Posterior cingulate gyrus (tissue), 11 donors: ENCODE results near the gene CRYGN.
A peak's percentile ranks its signal among the peaks of the same experiment; 100 is the strongest.

Source experiments
- DNase-seq, 10 donors: peaks; one replicate each; pipeline versions ENCODE4 v3.0.0 to v3.0.0-alpha.2; 2020 to 2021; ENCODE audit warnings: mixed read lengths in 3 of 10
- intact Hi-C: fragments of 100-400 bp; cut with DNase I; formaldehyde crosslinking; loops from one replicate; pipeline ENCODE4 v1.15.1; 2023

Gene CRYGN

DNA sequence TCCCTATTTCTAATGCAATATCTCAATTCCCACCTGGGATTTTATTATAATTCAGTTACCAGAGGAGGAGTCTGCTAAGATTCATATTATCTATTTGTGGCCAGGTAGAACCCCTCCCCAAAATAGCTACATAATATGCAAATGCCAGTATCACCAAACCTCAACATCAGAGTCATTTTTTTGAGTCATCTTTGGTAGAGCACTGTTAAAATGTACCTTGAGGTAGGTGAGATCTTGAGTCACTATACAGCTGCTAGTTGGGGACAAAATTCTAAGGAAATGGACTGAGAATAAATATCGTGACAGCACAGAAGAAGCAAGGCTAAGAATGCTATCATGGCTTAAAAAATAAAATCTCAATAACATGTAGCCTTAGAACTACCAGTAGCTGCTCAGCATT is 4.7 kb upstream of the CRYGN start:
- DNase-seq, result no peak
- intact Hi-C loops, result loop anchor here (5.0 kb wide), 1 partner anchor 77 kb away; no protein-coding TSS in a partner anchor

DNA sequence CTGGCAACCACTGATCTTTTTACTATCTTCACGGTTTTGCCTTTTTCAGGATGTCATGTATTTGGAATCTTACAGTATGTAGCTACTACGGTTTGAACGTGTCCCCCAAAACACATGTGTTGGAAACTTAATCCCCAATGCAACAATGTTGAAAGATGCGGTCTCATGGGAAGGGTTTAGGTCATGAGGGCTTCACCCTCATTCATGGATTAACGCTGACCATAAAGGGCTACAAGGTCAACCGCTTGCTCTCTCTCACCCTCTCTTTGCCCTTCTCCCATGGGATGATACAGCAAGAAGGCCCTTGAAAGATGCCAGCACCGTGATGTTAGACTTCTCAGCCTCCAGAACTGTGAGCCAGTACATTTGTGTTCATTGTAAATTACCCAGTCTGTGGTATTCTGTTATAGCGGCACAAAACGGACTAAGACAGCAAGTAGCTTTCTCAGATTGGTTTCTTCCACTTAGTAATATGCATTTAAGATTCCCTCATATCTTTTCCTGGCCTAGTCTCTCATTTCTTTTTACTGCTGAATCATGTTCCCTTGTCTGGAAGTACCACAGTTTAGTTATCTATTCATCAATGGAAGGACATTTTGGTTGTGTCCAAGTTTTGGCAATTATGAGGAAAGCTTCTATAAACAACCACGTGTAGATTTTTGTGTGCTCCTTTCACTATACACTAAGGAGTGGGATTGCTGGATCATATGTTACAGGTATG is 3.0 kb upstream of the CRYGN start:
- DNase-seq, result peak in 1 of 10 donors; percentile 27

DNA sequence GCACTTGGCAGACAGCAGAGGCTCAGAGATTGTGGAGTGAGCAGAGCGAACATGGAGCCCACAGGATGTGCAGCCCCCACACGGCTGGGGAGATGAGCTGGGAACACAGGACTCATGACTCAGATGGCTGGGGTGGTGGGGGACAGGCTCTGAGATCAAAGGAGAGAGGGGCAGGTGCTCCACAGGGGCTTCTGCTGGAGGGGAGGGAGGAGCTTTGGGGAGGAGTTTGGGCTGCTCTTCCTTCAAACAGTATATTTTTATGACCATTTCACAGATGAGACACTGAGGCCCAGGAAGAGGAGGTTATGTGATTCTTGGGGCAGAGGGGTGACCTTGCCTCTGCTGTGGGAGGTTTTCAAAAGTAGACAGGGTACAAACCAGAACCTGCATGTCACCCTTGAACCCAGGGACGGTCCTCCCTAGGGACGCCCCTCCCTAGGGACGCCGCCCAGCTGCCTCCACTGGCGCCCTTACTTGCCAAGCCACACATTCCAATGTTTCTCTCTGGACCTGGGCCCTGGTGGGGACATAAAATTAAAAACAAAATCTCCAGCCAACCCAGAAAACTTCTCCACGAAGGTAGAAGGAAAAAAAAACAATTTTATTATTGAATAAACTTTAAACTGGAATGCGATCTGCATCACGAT is 981 bp upstream of the CRYGN start:
- DNase-seq, result peak in 2 of 10 donors; percentile 41 to 67
- intact Hi-C loops, result no loop called here

More for the DNA sequence above, 3.0 kb upstream of the CRYGN start:
- intact Hi-C loops, result no loop called here

DNA sequence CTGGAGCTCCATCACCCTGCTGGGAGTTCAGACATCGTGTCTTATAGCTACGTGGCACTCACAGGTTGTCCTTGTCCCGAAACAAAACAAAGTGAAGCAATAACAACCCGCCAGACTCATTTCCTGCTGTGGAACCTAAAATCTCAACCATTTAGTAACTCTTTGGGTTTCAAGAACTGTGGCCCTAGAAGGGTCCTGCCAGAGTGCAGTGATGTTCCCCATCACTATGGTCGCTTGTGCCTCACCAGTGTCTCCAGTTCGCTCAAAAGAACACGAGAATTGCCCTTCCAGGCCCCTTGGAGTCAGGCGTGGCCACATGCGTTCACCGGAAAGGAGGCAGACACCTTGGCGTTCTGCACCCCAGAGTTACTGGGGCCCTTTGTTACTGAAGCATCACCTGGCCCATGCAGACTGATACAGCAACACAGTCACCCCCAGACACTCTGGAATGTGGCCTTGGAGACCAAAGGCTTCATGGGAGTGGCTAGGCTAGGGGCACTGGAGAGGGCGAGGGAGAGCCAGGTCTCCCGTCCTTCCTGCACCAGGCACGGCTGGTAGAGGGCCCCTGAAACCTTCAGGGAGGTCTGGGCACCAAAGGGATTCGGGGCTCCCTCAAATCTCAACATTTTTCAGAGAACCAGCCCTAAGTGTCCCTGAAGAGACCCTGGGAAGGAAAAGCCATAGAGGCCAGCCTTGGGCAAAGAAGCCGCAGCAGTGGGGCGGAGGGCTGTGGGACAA is 908 bp downstream of the CRYGN start:
- peak in 2 of 10 donors; percentile 20 to 52 for DNase-seq
- intact Hi-C loops, result no loop called here

DNA sequence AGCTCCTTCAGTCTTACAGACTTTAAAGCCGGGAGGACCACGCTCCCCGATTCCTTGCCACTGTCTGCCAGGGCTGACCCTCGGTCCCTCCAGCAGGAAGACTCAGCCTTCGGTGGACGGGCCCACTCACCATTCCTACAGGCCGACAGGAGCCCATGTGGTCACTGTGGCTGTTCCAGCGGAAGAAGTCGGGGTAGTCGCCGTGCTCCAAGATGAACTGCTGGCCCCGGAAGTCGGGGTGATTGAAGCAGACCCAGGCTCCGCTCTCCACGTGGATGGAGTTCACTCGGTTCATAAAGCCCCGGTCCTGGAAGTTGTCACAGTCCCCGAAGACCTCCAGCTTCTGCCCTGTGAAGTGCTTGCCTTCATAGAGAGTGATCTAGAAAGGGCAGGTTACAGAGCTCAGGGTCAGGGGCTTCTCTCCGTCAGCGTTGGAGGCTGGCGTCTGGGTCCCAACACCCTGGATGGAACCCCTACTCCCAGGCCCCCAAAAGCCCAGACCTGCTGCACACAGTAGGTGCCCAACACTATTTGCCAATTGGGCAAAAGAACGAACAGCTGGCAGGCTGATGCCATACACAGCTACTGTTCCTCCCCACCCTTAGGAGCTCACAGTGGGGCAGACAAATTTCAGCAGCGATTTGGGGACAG is 1.9 kb downstream of the CRYGN start:
- intact Hi-C loops, result no loop called here
- peak in 3 of 10 donors; percentile 62 to 79 (median 76) for DNase-seq

DNA sequence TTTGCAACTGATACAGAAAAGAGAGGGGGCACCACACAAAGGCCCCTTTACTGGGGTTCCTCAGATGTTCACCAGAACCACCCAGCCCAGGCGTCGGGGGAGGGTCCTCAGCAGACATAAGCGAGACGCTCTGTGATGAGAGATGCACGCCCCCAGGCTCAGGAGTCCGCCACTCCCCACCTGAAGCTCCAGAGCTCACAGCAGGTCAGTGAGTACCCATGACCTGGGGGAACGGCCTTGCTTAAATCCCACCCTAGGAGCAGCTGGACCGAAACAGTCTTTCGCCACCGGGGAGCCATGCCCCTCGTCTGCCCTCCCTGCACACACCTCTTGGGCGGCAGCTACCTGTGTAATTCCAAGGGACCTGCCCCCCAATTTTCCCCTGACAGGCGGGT is 2.8 kb downstream of the CRYGN start:
- peak in 3 of 10 donors; percentile 43 to 55 (median 50) for DNase-seq
- intact Hi-C loops, result no loop called here

DNA sequence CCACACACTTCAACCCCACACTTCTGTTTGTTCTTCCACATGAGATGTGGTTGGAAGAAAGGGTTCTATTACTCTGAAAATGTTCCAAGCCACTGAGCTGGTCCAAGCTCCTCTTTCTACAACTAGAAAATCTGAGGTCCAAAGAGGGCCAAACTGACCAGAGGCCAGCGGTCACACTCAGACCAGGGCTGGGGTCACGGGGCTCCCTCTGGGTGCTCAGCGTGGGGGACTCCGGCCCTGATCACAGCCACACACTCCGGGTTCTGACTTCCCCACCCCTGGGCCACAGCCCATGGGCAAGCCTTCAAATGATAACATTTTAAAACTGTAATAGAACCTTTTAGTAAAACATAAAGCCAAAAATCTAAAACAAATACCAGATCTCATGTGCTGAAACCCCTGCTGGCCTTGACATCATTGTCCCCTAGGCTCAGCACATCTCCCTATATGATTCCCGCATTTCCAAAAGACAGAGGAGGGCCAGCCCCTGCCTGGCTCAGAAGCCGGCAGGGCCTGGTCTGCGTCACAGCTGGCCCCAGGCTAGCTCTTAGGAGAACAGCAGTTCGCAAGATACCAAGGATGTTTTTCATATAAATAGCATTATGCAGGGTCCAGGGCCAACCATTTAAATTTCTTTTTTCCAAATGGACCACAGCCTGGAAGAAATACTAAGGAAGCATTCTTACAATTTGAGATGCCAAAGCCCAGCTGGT is 3.3 kb downstream of the CRYGN start:
- peak in 3 of 10 donors; percentile 53 to 74 (median 72) for DNase-seq
- intact Hi-C loops, result no loop called here

DNA sequence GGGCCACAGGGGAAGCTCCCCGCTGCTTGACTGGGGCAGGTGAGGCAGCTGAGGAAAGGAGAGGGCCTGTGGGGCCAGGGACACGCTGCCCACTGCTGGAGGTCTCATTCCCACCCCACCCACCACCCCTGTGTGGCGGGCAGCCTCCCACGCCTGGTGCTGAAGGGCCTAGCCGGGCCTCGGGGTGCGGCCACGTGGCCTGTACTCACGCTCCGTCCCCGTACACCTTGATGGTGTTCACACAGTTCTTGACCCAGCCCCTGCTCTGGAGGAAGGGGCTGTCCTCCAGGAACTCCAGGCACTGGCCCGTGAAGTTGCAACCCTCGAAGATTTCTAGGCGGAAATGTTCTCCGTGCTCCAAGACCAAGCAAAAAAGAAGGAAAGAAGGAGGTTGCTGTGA is 4.0 kb downstream of the CRYGN start:
- intact Hi-C loops, result no loop called here
- DNase-seq, result peak in 3 of 10 donors; percentile 54 to 59 (median 57)

DNA sequence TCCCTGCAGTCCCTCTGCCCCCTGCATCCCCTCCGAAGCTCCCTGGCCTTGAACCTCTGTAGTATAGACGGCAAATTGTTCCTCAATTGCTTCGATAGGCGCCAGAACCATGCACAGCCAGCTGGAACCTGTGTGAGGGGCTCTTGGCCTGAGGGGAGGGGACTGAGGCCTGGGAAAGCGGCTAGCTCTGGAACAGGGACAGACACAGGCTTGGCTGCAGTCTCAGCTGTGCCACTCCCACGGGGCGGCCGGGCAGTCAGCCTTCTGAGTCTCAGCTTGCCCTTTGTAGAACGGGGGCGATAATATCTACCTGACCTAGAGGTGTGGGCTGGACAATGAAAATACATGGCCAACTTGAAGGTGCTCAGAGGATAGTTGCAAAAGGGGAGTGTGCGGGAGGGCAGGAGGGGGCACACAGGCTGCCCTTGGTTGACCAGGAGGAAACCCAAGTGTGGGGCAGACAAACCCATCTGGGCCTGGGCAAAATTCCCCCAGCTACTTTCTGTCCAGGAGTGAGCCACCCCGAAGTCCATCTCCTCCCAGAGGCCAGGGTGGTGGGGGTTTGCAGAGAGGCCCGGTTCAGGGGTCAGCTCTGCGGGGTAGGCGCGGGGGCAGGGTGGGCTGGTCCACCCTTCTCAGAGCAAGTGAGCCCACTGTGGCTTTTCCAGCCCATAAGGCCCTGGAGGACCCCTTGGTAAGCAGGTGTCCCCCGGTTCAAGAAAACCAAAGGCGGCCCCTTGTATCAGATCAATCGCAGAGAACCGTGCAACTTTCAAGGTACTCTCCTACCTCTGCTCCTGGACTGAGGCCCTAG is 4.6 kb downstream of the CRYGN start:
- peak in 3 of 10 donors; percentile 55 to 80 (median 79) for DNase-seq
- intact Hi-C loops, result no loop called here

DNA sequence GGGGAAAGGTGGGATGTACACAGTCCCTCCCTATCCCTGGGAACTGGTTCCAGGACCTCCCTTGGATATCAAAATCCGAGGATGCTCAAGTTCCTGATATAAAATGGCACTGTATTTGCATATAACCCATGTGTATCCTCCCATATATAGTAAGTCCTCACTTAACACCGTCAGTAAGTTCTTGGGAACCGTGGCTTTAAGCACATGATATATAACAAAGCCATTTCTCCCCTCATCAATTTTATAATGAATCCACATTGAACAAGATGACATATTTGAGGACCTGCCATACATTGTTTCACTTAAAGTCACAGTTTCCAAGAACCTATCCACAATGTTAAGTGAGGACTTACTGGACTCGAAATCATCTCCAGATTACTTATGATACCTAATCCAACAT is 5.4 kb downstream of the CRYGN start:
- intact Hi-C loops, result no loop called here
- DNase-seq, result no peak

DNA sequence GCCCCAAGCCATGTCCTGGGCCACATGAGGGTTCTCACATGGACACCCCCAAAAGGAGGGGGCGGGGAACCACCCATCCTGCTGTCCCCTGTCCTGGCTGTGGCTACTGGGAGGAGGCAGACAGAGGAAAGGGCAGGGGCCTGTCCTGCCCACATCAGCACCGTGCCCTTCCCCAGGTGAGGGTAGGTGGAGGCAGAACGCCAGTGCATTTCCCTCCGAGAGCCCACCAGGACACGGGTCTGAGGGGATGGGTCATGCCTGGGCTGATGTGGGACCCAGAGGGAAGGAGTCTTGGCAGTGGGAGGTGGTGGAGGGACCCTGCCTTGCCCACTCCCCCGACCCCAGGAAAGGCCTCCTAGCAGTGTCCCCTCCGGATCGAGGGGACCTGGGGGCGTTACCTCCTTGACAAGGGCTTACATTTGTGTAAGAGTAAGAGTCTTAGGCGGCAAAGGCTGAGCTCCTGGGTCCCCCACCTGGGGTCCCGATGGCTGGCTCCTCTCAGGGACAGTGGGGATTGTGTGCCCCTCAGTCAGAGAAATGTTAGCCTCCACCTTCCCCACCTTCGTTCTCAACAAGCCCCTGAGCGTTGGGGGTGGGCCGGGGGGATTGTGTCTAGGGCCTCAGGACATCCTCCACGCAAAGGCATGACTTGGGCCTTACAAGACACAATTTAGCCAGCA is 6.1 kb downstream of the CRYGN start:
- intact Hi-C loops, result no loop called here
- peak in 3 of 10 donors; percentile 31 to 78 (median 65) for DNase-seq

DNA sequence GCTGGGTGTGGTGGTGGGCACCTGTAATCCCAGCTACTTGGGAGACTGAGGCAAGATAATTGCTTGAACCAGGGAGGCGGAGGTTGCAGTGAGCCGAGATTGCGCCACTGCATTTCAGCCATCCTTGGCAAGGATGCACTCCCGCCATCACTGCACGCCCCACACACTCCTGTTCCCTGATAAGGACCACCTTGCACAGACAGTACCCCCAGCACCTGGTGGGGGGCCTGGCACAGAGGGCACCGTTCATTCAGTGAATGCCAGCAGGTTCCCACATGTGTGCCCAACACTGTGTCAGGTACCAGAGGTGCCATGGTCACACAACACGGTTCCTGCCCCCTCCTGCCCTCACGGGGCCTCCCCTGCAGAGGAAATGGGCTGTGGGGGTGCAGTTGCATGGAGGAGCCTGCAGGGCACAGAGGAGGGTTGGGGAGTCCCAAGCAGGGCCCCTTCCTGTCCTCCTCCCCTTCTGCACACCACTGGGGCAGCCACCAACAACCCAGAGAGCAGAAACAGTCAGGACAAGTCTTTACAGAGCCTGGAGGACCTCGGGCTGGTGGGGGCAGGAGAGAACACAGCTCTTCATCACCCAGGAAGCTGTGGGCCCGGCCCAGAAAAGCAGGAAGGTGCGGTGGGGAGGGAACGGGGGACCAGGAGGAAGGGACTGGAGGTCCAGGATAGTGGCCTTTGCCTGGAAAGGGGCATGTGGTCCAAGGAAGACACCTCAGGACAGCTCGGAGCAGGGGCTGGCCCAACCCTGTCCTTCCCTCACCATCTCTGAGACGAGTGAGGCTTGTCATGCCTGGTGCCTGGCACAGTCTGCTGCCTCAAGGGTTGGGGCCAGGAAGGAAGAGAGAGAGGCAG is 7.1 kb downstream of the CRYGN start:
- intact Hi-C loops, result no loop called here
- DNase-seq, result peak in 3 of 10 donors; percentile 50 to 76 (median 76)

DNA sequence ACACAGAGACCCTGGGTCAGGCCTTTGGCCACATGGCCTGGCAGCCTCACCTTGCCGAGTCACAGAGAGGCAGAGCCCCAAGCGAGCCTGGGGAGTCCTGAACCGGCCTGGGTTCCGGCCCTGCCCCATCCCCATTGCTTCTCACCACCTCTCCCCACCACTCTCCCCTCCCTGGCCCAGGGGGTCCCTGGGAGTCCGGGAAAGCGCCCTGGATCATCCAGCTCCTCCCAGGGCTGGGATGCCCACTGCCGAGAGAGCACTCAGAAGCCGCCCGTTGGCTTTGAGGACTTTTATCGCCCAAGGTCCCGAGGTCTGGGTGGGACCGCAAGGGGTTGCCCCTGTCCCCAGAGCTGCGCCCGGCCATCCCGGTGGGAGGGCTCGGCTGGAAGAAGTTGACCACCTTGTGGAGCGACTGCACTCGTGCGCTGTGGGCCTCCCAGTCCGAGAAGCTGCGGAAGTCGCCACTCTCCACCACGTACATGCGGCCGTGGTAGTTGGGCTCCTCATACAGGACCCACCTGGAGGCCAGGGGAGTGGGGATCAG is 8.1 kb downstream of the CRYGN start:
- intact Hi-C loops, result no loop called here
- DNase-seq, result peak in 3 of 10 donors; percentile 65 to 76 (median 67)

DNA sequence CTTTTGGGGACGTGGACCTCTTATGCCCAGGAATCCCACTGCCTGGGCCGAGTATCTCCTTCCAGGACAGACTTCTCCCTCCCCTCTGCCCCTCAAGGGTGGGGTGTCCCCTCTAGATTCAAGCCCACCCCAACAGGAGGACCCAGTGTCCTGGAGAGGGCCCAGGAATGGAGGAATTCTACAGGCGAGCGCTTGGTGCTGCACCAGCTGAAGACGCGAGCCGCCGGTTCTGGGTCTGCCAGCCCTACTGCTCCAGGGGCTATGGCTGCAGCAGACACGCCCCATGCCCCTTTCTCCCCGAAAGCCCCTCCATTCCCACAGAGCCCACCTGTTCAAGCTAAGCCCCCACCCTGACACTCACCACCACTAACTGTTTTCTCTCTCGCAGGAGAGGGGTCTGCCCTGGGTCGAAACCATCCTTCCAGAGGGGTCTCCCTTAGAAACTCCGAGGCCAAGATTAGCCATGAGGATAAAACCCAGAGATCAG is 8.6 kb downstream of the CRYGN start:
- peak in 3 of 10 donors; percentile 26 to 54 (median 51) for DNase-seq
- intact Hi-C loops, result no loop called here

DNA sequence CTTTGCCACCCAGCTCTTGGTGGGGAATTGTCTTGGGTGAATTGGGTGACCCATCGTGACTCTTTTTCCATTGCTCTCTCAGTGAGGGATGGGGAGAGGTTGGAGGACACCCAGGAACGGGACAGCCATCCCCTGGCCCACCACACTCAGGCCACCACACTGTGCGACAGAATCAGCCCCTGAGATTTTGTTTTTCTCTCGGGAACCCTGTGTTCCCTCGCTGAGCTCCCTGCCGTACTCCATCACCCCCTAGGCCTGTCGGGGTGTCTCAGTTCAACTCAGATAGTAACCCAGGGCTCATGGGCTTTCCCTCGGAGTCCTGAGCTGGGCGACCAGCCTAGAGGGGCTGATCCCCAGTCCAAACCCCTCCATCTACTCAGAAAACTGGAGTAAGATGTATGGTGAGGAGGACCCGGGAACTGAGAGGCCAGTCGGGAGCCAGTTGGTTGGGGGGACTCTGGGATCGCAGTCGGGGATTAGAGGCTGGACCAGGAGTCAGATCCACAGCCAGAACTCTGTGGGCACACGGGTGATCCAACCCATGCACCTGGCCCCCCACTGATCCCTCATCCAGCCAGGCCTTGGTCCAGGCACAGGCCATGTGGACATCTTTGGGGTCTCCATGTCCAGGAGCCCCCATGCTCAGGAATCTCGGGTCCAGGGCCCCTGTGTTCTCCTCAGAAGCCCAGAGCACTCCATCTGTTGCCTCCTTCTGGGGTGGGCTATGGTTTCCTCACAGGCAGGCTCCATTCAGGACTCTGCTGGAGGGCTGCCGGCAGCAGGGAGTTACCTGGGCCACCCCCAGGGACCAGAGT is 9.3 kb downstream of the CRYGN start:
- intact Hi-C loops, result no loop called here
- DNase-seq, result peak in 3 of 10 donors; percentile 55 to 58 (median 55)
